Esophagus squamous epithelium (tissue), 5 donors: ENCODE measurements around the gene RALA. TPM values are rescaled to one million over a fixed set of nuclear protein-coding genes. Genes with fewer than 3 reads are reported as not detected.

Source experiments
- DNase-seq: peaks from one replicate; lab custom pipeline; 2025; lab: John Stamatoyannopoulos, UW
- H3K27ac ChIP-seq, 4 donors: fragments of 200-600 bp; sonication (generic); one replicate each; pipeline ENCODE4 v1.5.1; 2016 to 2019; ENCODE audit warnings: mild to moderate bottlenecking in 1 of 4
- H3K27me3 ChIP-seq, 4 donors: fragments of 200-600 bp; sonication (generic); 1 replicate in 3 of 4; 2 replicates in 1 of 4; pipeline versions ENCODE4 v1.5.1 to v1.6.0; 2017 to 2021; ENCODE audit warnings: antibody characterized with exemption in 1 of 4
- H3K36me3 ChIP-seq, 3 donors: fragments of 200-600 bp; sonication (generic); one replicate each; pipeline ENCODE4 v1.5.1; 2016 to 2019
- H3K4me1 ChIP-seq, 3 donors: fragments of 200-600 bp; sonication (generic); one replicate each; pipeline ENCODE4 v1.5.1; 2017 to 2019
- H3K4me3 ChIP-seq, 4 donors: fragments of 200-600 bp; sonication (generic); 1 replicate in 3 of 4; 2 replicates in 1 of 4; pipeline ENCODE4 v1.5.1; 2016 to 2019; ENCODE audit warnings: mild to moderate bottlenecking in 2 of 4, moderate library complexity in 1 of 4
- H3K9me3 ChIP-seq, 3 donors: fragments of 200-600 bp; sonication (generic); one replicate each; pipeline ENCODE4 v1.5.1; 2016 to 2019
- POLR2A ChIP-seq, 4 donors: fragments of 450-650 bp; IDR thresholded peaks; one replicate each; pipeline ENCODE4 v1.6.1; 2017; ENCODE audit warnings: antibody characterized with exemption in 4 of 4, mild to moderate bottlenecking in 4 of 4, moderate library complexity in 3 of 4
- WGBS, 2 donors: methylation state at CpG; one replicate each; pipeline ENCODE4 v1.1.5; 2018; 5-methylcytosine and 5-hydroxymethylcytosine counted together
- intact Hi-C: fragments of 100-400 bp; cut with DNase I; formaldehyde crosslinking; loops from one replicate; pipeline ENCODE4 v1.15.0; 2022
- total RNA-seq, 4 donors: library from RNA; depleted of rRNA; stranded (reverse); fragments of >200 nt; gene quantifications; one replicate each; pipeline ENCODE4 v1.1.0, GENCODE V29; 2016
- TF ChIP-seq, protein P1 (sequence below), 6 experiments: fragments of 450-650 bp in 4 of 6; fragments of 200-600 bp in 2 of 6; sonication (generic) in 2 of 6; IDR thresholded peaks; one replicate each; pipeline ENCODE4 v1.5.1; 2016 to 2019; ENCODE audit warnings: antibody characterized with exemption in 6 of 6, mild to moderate bottlenecking in 4 of 6, moderate library complexity in 4 of 6
- donor health status: DM: yes; HTN: yes; CAD: no.

RALA gene
- total RNA-seq, 4 donors from 2014 or later: 32.8 to 49.6 (median 39.9) TPM

DNA sequence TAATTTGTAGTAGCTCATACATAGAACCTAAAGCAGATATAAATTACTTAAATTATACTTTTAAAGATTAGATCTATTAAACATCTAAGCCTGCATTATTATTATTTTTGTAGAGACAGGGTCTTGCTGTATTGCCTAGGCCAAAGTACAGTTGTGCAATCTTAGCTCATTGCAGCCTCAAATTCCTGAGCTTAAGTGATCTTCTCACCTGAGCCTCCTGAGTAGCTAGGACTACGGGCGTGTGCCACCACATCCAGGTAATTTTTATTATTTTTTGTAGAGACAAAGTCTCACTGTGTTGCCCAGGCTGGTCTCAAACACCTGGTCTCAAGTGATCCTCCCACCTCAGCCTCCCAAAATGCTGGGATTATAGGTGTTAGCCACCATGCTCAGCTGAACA is 46.7 kb downstream of the RALA start:
- no peak overlapping the region for H3K4me3 ChIP-seq
- no peak overlapping the region for H3K27ac ChIP-seq
- H3K4me1 ChIP-seq: peaks cover 0 to 30% (median 0%) of the 10 kb centered on the region in 3 donors
- intact Hi-C loops: no loop called here
- WGBS, 2 donors: 97% methylated on average over 2 of the region's 2 CpGs
- TF ChIP-seq POLR2A (IDR thresholded peaks at IDR 0.05): no peak
- TF ChIP-seq, protein P1, sequence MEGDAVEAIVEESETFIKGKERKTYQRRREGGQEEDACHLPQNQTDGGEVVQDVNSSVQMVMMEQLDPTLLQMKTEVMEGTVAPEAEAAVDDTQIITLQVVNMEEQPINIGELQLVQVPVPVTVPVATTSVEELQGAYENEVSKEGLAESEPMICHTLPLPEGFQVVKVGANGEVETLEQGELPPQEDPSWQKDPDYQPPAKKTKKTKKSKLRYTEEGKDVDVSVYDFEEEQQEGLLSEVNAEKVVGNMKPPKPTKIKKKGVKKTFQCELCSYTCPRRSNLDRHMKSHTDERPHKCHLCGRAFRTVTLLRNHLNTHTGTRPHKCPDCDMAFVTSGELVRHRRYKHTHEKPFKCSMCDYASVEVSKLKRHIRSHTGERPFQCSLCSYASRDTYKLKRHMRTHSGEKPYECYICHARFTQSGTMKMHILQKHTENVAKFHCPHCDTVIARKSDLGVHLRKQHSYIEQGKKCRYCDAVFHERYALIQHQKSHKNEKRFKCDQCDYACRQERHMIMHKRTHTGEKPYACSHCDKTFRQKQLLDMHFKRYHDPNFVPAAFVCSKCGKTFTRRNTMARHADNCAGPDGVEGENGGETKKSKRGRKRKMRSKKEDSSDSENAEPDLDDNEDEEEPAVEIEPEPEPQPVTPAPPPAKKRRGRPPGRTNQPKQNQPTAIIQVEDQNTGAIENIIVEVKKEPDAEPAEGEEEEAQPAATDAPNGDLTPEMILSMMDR (IDR thresholded peaks at IDR 0.05): no peak
- H3K9me3 ChIP-seq: no peaks in the 10 kb centered on the region
- DNase-seq: no peak
- no peaks in the 10 kb centered on the region for H3K36me3 ChIP-seq
- H3K27me3 ChIP-seq: no peaks in the 10 kb centered on the region

DNA sequence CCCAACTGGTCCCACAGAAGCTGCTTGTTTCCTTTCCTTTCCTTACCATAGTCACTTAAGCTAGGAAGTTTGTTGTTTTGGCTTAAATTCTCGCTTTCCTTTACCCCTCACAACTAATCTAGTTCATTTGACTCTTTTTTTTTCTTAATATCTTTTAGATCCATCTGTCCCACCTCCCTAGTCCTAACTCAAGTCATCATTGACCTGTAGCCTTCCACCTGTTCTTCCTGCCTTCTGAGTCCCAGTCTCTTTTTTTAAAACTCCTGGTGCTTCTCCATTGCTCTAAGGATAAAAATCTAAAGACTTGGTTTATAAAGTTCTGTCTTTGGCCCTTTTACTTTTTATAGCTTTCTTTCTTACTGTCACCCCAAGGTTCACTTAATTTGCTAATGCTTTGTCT is 47.6 kb downstream of the RALA start:
- intact Hi-C loops: no loop called here
- TF ChIP-seq POLR2A (IDR thresholded peaks at IDR 0.05): no peak
- TF ChIP-seq, protein P1 (IDR thresholded peaks at IDR 0.05): no peak
- Histone ChIP-seq H3K9me3 (no peaks in the 10 kb centered on the region), H3K4me3 (no peak overlapping the region), H3K27ac (no peak overlapping the region), H3K36me3 (no peaks in the 10 kb centered on the region), H3K4me1 (peaks cover 0 to 30% (median 0%) of the 10 kb centered on the region in 3 donors), H3K27me3 (no peaks in the 10 kb centered on the region)
- 32 to 92% methylated on average over 1 of the region's 1 CpG for WGBS, 2 donors
- DNase-seq: no peak

DNA sequence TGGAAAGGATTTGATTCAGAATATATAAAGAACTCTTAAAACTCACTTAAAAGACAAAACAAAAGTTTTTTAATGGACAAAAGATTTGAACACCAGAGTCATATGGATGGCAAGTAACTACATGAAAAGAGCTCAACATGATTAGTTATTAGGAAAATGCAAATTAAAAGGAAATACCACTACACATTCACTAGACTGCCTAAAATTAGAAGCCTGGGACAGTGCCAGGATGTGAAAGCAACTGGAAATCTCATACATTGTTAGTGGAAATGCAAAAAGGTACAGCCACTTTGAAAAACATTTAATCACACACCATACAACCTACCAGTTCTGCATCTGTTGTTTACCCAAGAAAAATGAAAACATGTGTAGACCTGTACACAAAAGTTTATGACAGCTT is 48.8 kb downstream of the RALA start:
- Histone ChIP-seq H3K4me1 (peaks cover 0 to 23% (median 0%) of the 10 kb centered on the region in 3 donors), H3K36me3 (no peaks in the 10 kb centered on the region), H3K4me3 (no peak overlapping the region), H3K27ac (no peak overlapping the region), H3K27me3 (no peaks in the 10 kb centered on the region), H3K9me3 (no peaks in the 10 kb centered on the region)
- DNase-seq: no peak
- intact Hi-C loops: no loop called here
- TF ChIP-seq, protein P1 (IDR thresholded peaks at IDR 0.05): no peak
- TF ChIP-seq POLR2A (IDR thresholded peaks at IDR 0.05): no peak

DNA sequence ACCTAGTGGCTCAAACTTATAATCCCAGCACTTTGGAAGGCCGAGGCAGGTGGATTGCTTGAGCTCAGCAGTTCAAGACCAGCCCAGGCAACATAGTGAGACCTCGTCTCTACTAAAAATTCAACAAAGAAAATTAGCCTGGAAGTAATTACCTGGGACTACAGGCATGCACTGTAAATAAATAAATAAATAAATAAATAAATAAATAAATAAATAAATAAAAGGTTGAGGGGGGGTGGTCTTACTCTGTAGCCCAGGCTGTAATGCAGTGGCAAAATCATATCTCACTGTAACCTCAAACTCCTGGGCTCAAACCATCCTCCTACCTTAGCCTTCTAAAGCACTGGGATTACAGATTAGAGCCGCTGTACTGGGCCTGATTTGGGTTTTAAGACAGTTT is 50.5 kb downstream of the RALA start:
- TF ChIP-seq, protein P1 (IDR thresholded peaks at IDR 0.05): no peak
- no peak for TF ChIP-seq POLR2A (IDR thresholded peaks at IDR 0.05)
- Histone ChIP-seq H3K4me3 (no peak overlapping the region), H3K4me1 (peaks cover 0 to 13% (median 0%) of the 10 kb centered on the region in 3 donors), H3K36me3 (no peaks in the 10 kb centered on the region), H3K9me3 (no peaks in the 10 kb centered on the region), H3K27me3 (no peaks in the 10 kb centered on the region), H3K27ac (no peak overlapping the region)
- intact Hi-C loops: no loop called here
- WGBS, 2 donors: 89 to 91% methylated on average over 3 of the region's 3 CpGs
- no peak for DNase-seq

DNA sequence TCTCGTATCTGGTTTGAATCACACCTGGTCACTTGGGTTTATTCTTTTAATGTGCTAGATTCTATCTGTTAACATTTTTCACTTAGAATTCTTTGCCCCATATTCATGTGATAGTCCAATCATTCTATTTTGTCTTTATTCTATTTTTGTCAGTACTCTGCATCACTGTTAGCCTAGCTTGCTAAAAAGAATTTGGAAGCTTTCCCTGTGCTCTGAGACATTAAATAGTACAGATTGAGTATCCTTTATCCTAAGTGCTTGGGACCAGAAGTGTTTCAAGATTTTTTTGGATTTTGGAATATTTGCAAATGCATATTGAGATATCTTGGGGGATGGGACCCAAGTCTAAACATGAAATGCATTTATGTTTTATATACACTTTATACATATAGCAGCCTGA is 51.0 kb downstream of the RALA start:
- WGBS, 2 donors: 85 to 86% methylated on average over 1 of the region's 1 CpG
- Histone ChIP-seq H3K4me1 (peaks cover 0 to 13% (median 0%) of the 10 kb centered on the region in 3 donors), H3K27me3 (no peaks in the 10 kb centered on the region), H3K36me3 (no peaks in the 10 kb centered on the region), H3K9me3 (no peaks in the 10 kb centered on the region), H3K27ac (no peak overlapping the region), H3K4me3 (no peak overlapping the region)
- TF ChIP-seq, protein P1 (IDR thresholded peaks at IDR 0.05): no peak
- no peak for TF ChIP-seq POLR2A (IDR thresholded peaks at IDR 0.05)
- DNase-seq: no peak
- intact Hi-C loops: no loop called here
